SIG-M5 (cell line): Measurements from ENCODE around the gene RGS18.
"Not testable (repeated sequence)": the region's sequence is repeated elsewhere in the genome, so short reads cannot be mapped to it uniquely, and the experiment has no call there.

Source experiments
- DNase-seq: peaks from one replicate; lab custom pipeline; 2025; lab: John Stamatoyannopoulos, UW

The RGS18 gene

GRCh38 chr1:192167011-192167410, 8.7 kb downstream of the RGS18 start:
- DNase-seq = no peak

GRCh38 chr1:192167911-192168700, 9.8 kb downstream of the RGS18 start:
- no peak for DNase-seq

DNA sequence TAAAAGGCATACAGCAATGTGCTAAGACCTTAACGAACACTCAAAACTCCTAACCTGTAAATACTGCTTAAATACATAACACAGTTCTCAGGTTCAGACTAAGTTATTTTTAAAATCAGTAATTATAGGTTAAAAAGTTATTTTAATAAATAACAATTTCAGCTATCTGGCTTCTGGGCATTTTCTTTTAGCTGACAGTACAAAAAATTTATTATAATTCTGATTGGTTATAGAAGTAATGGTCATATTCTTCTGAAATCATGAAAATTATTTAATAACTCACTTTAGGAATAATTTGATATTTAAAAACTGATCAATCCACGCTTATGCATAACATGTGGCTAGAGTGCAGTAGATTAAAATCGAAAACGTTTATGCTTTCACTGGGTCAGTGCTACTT, 10.7 kb downstream of the RGS18 start:
- DNase-seq = no peak

DNA sequence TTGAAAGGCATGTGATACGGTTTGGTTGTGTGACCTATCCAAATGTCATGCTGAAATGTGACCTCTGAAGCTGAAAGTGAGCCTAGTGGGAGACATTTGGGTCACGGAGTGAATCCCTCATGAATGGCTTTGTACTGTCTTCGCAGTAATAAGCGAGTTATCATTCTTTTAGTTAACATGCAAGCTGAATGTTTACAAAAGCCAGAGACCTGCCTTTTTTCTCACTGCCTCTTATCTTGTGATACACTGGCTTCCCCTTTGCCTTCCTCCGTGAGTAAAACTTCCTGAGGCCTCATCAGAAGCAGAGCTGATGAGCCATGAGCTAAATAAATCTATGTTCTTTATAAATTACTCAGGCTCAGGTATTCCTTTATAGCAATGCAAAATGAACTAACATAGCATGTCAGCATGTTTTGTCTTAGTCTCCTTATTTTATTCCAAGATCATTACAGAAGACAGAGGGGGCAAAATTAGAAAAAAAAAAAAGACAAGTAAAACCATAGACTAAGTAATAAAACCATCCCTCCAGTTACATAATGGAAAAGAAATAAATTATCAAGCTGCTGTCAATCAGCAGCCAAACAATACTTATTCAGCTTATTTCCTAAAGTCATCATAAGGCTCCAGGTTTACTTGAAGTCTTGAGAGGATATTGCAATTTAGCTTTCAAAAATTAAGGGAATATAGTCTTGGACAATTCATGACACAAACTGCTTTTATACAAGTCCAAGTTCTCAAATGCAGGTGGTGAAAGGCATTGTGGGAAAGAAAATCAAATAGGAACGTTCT, 12.1 kb downstream of the RGS18 start:
- DNase-seq = no peak

- DNase-seq = no peak
Measured at GRCh38 chr1:192171123-192171522, 12.9 kb downstream of the RGS18 start.

- no peak for DNase-seq
Measured at GRCh38 chr1:192175971-192176370, 17.7 kb downstream of the RGS18 start.

DNA sequence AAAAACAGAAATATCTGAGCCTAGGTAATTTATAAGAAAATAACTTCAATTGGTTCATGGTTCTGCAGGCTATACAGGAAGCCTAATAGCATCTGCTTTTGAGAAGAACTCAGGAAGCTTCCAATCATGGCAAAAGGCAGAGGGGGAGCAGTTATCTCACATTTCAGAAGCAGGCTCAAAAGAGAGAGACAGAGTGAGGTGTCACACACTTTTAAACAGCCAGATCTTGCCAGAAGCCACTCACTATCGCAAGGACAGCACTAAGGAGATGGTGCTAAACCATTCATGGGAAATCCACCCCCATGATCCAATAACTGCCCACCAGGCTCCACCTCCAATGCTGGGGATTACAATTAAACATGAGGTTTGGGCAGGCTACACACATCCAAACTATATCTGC, 25.5 kb downstream of the RGS18 start:
- DNase-seq = no peak

GRCh38 chr1:192186197-192186596, 27.9 kb downstream of the RGS18 start:
- no peak for DNase-seq

GRCh38 chr1:192190066-192190465, 31.8 kb downstream of the RGS18 start:
- DNase-seq = no peak

DNA sequence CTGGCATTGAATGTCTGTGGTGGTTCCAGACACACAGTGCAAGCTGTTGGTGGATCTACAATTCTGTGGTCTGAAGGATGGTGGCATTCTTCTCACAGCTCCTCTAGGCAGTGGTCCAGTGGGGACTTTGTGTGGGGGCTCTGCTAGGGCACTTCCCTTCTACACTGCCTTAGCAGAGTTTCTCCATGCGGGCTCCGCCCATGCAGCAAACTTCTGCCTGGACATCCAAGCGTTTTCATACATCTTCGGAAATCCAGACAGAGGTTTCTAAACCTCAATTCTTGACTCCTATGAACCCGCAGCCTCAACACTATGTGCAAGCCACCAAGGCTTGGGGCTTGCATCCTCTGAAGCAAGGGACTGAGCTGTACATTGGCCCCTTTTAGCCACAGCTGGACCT, 43.0 kb downstream of the RGS18 start:
- no peak for DNase-seq

DNA sequence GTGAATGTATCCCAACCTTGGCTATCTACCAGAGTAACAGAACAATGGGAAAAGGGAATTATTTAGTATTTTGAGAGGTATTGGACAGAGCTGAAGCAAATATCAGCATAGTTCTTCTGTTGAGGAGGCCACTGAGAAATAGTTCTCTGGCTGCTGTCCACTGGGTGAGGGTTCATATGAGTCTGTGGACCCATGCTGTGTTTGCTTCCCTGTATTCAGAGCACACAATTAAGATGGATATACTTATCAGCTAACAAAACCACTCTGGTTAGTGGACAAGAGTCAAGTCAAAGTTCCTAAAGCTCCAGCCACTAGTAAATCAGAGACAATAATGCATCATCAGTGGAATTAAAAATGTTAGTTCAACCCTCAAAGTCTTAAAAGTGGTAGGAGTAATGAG, 66.1 kb downstream of the RGS18 start:
- no peak for DNase-seq

GRCh38 chr1:192224846-192225245, 66.6 kb downstream of the RGS18 start:
- DNase-seq = no peak

- DNase-seq = no peak
Measured at GRCh38 chr1:192225266-192225665, 67.0 kb downstream of the RGS18 start.

GRCh38 chr1:192225703-192226102, 67.4 kb downstream of the RGS18 start:
- DNase-seq = no peak

- DNase-seq = no peak
Measured at GRCh38 chr1:192227330-192227729, 69.1 kb downstream of the RGS18 start.

GRCh38 chr1:192227980-192228379, 69.7 kb downstream of the RGS18 start:
- DNase-seq = not testable (repeated sequence)

GRCh38 chr1:192232817-192233417, 74.7 kb downstream of the RGS18 start:
- DNase-seq = no peak

DNA sequence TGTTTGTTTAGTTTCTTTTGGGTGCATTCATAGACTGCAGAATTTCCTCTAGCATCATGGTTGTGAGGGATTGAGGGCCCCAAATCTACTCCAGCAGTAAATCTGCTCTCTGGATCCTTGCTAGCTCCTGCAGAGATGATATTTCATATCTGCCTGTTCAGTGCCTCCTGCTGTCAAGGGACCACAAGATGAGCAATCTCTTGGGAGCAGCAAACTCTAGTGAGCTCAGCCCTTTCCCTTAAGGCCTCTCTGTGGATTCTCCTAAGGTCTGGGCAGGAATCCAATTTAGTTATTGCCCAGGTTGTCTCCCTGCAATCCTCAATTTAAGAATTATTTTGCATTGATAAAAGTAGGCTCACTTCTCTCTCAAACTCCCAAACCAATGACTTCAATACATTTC, 76.9 kb downstream of the RGS18 start:
- no peak for DNase-seq
